ENCODE results near the gene CMA1. TPM values are rescaled to one million over a fixed set of nuclear protein-coding genes. Genes with fewer than 3 reads are reported as not detected.
"Not testable (repeated sequence)": the region's sequence is repeated elsewhere in the genome, so short reads cannot be mapped to it uniquely, and the experiment has no call there.

Gene CMA1
- total and polyA plus RNA-seq, 2 experiments from 2014 or later, result not detected

DNA sequence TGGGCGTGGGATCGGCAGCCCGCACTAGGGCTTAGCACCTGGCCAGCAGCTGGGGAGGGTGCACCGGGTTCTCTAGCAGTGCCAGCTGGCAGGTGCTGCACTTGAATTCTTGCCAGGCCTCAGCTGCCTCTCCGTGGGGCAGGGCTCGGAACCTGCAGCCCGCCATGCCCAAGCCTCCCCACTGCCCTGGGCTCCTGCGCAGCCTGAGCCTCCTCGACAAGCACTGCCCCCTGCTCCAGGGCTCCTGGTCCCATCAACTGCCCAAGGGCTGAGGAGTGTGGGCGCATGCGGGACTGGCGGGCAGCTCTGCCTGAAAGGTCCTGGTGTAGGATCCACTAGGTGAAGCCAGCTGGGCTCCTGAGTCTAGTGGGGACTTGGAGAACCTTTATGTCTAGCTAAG, 34.9 kb downstream of the CMA1 start:
- H3K9me2 ChIP-seq (ENCODE audit: insufficient read depth), result peaks cover under 1% of the 10 kb centered on the region; the same call in 1 of the 2 replicates
- no peaks in the 10 kb centered on the region for H3K4me1 ChIP-seq (ENCODE audit: insufficient read depth)
- no peak overlapping the region for H3K4me2 ChIP-seq
- TF ChIP-seq JUNB (IDR thresholded peaks at IDR 0.05; ENCODE audit: unreplicated experiment) (no peak), STAT1 (IDR thresholded peaks at IDR 0.05; ENCODE audit: unreplicated experiment) (no peak), ZNF331 (CRISPR knock-in tag; IDR thresholded peaks at IDR 0.05; ENCODE audit: low read depth) (no peak), NANOG (IDR thresholded peaks at IDR 0.05; ENCODE audit: borderline replicate concordance) (no peak), POLR2AphosphoS5 (IDR thresholded peaks at IDR 0.05; ENCODE audit: low read depth) (no peak), ZNF114 (CRISPR knock-in tag; IDR thresholded peaks at IDR 0.05) (no peak), EZH2 (IDR thresholded peaks at IDR 0.05; ENCODE audit: low read depth, unreplicated experiment) (no peak), CREB1 (CRISPR knock-in tag; IDR thresholded peaks at IDR 0.05; ENCODE audit: low read depth) (no peak)
- TF ChIP-seq, protein P1, sequence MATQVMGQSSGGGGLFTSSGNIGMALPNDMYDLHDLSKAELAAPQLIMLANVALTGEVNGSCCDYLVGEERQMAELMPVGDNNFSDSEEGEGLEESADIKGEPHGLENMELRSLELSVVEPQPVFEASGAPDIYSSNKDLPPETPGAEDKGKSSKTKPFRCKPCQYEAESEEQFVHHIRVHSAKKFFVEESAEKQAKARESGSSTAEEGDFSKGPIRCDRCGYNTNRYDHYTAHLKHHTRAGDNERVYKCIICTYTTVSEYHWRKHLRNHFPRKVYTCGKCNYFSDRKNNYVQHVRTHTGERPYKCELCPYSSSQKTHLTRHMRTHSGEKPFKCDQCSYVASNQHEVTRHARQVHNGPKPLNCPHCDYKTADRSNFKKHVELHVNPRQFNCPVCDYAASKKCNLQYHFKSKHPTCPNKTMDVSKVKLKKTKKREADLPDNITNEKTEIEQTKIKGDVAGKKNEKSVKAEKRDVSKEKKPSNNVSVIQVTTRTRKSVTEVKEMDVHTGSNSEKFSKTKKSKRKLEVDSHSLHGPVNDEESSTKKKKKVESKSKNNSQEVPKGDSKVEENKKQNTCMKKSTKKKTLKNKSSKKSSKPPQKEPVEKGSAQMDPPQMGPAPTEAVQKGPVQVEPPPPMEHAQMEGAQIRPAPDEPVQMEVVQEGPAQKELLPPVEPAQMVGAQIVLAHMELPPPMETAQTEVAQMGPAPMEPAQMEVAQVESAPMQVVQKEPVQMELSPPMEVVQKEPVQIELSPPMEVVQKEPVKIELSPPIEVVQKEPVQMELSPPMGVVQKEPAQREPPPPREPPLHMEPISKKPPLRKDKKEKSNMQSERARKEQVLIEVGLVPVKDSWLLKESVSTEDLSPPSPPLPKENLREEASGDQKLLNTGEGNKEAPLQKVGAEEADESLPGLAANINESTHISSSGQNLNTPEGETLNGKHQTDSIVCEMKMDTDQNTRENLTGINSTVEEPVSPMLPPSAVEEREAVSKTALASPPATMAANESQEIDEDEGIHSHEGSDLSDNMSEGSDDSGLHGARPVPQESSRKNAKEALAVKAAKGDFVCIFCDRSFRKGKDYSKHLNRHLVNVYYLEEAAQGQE (IDR thresholded peaks at IDR 0.05; ENCODE audit: unreplicated experiment), result no peak
- TF ChIP-seq, protein P2, sequence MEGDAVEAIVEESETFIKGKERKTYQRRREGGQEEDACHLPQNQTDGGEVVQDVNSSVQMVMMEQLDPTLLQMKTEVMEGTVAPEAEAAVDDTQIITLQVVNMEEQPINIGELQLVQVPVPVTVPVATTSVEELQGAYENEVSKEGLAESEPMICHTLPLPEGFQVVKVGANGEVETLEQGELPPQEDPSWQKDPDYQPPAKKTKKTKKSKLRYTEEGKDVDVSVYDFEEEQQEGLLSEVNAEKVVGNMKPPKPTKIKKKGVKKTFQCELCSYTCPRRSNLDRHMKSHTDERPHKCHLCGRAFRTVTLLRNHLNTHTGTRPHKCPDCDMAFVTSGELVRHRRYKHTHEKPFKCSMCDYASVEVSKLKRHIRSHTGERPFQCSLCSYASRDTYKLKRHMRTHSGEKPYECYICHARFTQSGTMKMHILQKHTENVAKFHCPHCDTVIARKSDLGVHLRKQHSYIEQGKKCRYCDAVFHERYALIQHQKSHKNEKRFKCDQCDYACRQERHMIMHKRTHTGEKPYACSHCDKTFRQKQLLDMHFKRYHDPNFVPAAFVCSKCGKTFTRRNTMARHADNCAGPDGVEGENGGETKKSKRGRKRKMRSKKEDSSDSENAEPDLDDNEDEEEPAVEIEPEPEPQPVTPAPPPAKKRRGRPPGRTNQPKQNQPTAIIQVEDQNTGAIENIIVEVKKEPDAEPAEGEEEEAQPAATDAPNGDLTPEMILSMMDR (conservative IDR thresholded peaks at IDR 0.05; ENCODE audit: low read depth in 2 of 2), result no peak
- TF ChIP-seq, protein P3, sequence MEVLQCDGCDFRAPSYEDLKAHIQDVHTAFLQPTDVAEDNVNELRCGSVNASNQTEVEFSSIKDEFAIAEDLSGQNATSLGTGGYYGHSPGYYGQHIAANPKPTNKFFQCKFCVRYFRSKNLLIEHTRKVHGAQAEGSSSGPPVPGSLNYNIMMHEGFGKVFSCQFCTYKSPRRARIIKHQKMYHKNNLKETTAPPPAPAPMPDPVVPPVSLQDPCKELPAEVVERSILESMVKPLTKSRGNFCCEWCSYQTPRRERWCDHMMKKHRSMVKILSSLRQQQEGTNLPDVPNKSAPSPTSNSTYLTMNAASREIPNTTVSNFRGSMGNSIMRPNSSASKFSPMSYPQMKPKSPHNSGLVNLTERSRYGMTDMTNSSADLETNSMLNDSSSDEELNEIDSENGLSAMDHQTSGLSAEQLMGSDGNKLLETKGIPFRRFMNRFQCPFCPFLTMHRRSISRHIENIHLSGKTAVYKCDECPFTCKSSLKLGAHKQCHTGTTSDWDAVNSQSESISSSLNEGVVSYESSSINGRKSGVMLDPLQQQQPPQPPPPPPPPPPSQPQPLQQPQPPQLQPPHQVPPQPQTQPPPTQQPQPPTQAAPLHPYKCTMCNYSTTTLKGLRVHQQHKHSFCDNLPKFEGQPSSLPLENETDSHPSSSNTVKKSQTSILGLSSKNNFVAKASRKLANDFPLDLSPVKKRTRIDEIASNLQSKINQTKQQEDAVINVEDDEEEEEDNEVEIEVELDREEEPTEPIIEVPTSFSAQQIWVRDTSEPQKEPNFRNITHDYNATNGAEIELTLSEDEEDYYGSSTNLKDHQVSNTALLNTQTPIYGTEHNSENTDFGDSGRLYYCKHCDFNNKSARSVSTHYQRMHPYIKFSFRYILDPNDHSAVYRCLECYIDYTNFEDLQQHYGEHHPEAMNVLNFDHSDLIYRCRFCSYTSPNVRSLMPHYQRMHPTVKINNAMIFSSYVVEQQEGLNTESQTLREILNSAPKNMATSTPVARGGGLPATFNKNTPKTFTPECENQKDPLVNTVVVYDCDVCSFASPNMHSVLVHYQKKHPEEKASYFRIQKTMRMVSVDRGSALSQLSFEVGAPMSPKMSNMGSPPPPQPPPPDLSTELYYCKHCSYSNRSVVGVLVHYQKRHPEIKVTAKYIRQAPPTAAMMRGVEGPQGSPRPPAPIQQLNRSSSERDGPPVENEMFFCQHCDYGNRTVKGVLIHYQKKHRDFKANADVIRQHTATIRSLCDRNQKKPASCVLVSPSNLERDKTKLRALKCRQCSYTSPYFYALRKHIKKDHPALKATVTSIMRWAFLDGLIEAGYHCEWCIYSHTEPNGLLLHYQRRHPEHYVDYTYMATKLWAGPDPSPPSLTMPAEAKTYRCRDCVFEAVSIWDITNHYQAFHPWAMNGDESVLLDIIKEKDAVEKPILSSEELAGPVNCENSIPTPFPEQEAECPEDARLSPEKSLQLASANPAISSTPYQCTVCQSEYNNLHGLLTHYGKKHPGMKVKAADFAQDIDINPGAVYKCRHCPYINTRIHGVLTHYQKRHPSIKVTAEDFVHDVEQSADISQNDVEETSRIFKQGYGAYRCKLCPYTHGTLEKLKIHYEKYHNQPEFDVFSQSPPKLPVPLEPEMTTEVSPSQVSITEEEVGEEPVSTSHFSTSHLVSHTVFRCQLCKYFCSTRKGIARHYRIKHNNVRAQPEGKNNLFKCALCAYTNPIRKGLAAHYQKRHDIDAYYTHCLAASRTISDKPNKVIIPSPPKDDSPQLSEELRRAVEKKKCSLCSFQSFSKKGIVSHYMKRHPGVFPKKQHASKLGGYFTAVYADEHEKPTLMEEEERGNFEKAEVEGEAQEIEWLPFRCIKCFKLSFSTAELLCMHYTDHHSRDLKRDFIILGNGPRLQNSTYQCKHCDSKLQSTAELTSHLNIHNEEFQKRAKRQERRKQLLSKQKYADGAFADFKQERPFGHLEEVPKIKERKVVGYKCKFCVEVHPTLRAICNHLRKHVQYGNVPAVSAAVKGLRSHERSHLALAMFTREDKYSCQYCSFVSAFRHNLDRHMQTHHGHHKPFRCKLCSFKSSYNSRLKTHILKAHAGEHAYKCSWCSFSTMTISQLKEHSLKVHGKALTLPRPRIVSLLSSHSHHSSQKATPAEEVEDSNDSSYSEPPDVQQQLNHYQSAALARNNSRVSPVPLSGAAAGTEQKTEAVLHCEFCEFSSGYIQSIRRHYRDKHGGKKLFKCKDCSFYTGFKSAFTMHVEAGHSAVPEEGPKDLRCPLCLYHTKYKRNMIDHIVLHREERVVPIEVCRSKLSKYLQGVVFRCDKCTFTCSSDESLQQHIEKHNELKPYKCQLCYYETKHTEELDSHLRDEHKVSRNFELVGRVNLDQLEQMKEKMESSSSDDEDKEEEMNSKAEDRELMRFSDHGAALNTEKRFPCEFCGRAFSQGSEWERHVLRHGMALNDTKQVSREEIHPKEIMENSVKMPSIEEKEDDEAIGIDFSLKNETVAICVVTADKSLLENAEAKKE (CRISPR knock-in tag; IDR thresholded peaks at IDR 0.05), result no peak
- H3F3A ChIP-seq (replicated peaks; ENCODE audit: low read depth), result no peaks in the 10 kb centered on the region
- no peak for ATAC-seq
- H3K36me3 ChIP-seq (ENCODE audit: insufficient read depth), result no peaks in the 10 kb centered on the region
- DNase-seq (ENCODE audit: low spot score), result no peak
- H3K27me3 ChIP-seq (ENCODE audit: insufficient read depth), result no peaks in the 10 kb centered on the region
- peaks cover 3% of the 10 kb centered on the region for H3K27me3 Mint-ChIP-seq (ENCODE audit: insufficient read depth, low read depth, poor library complexity)
- H3K27ac ChIP-seq (ENCODE audit: low read depth), result no peak overlapping the region
- H3K4me1 Mint-ChIP-seq, result no peaks in the 10 kb centered on the region
- no peak overlapping the region for H3K4me3 Mint-ChIP-seq
- peaks cover 3% of the 10 kb centered on the region; the same call in 2 of the 3 replicates for H3K9me3 Mint-ChIP-seq
- no peak overlapping the region for H3K27ac Mint-ChIP-seq
- no peak overlapping the region for H2AFZ ChIP-seq
- peaks cover 3% of the 10 kb centered on the region; the same call in 2 of the 3 replicates for H3K36me3 Mint-ChIP-seq (ENCODE audit: low read depth)
- H3K4me3 ChIP-seq, result no peak overlapping the region
- H3K79me2 ChIP-seq (replicated peaks; ENCODE audit: insufficient read depth), result no peaks in the 10 kb centered on the region; the same call in 1 of the 2 replicates
- H4K20me1 ChIP-seq (replicated peaks; ENCODE audit: insufficient read depth), result no peaks in the 10 kb centered on the region

DNA sequence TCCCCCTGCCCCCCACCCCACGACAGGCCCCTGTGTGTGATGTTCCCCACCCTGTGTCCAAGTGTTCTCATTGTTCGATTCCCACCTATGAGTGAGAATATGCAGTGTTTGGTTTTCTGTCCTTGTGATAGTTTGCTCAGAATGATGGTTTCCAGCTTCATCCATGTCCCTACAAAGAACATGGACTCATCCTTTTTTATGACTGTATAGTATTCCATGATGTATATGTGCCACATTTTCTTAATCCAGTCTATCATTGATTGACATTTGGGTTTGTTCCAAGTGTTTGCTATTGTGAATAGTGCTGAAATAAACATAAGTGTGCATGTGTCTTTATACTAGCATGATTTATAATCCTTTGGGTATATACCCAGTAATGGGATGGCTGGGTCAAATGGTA, 37.6 kb downstream of the CMA1 start:
- not testable (repeated sequence) for H3K9me3 Mint-ChIP-seq; H3K9me2 ChIP-seq (ENCODE audit: insufficient read depth); H3K27ac Mint-ChIP-seq; H3K4me1 ChIP-seq (ENCODE audit: insufficient read depth); H2AFZ ChIP-seq; ATAC-seq; DNase-seq (ENCODE audit: low spot score); H3K27me3 ChIP-seq (ENCODE audit: insufficient read depth); H3K36me3 ChIP-seq (ENCODE audit: insufficient read depth); H3K4me3 ChIP-seq; H3K4me2 ChIP-seq; H3F3A ChIP-seq (replicated peaks; ENCODE audit: low read depth); H3K27ac ChIP-seq (ENCODE audit: low read depth); H3K4me1 Mint-ChIP-seq; H3K79me2 ChIP-seq (replicated peaks; ENCODE audit: insufficient read depth); H4K20me1 ChIP-seq (replicated peaks; ENCODE audit: insufficient read depth); H3K36me3 Mint-ChIP-seq (ENCODE audit: low read depth); H3K4me3 Mint-ChIP-seq; H3K27me3 Mint-ChIP-seq (ENCODE audit: insufficient read depth, low read depth, poor library complexity)

All from GM23338 (cell line).